ENCODE measurements around the gene ZC3H12C. TPM values are rescaled to one million over a fixed set of nuclear protein-coding genes. Genes with fewer than 3 reads are reported as not detected.

The ZC3H12C gene
- polyA plus RNA-seq, 3 donors: 6.4 to 8.5 (median 7.9) TPM

- no peak for DNase-seq
Measured at GRCh38 chr11:110075847-110076208, 17.4 kb upstream of the ZC3H12C start.

- no peak for DNase-seq
Measured at GRCh38 chr11:110076371-110076965, 16.7 kb upstream of the ZC3H12C start.

GRCh38 chr11:110077346-110077745 is 15.8 kb upstream of the ZC3H12C start:
- DNase-seq: no peak

GRCh38 chr11:110077831-110078325 is 15.3 kb upstream of the ZC3H12C start:
- DNase-seq: no peak

- no peak for DNase-seq
Measured at GRCh38 chr11:110078923-110079544, 14.2 kb upstream of the ZC3H12C start.

- no peak for DNase-seq
Measured at GRCh38 chr11:110079726-110080125, 13.5 kb upstream of the ZC3H12C start.

- DNase-seq: no peak
Measured at GRCh38 chr11:110081462-110082376, 11.5 kb upstream of the ZC3H12C start.

GRCh38 chr11:110082899-110083298 is 10.3 kb upstream of the ZC3H12C start:
- no peak for DNase-seq

GRCh38 chr11:110085255-110085838 is 7.8 kb upstream of the ZC3H12C start:
- no peak for DNase-seq

GRCh38 chr11:110086892-110087309 is 6.3 kb upstream of the ZC3H12C start:
- DNase-seq: no peak

- DNase-seq: no peak
Measured at GRCh38 chr11:110087812-110088534, 5.2 kb upstream of the ZC3H12C start.

- DNase-seq: no peak
Measured at GRCh38 chr11:110088535-110089344, 4.5 kb upstream of the ZC3H12C start.

GRCh38 chr11:110089617-110090282 is 3.4 kb upstream of the ZC3H12C start:
- no peak for DNase-seq

GRCh38 chr11:110090466-110091026 is 2.6 kb upstream of the ZC3H12C start:
- DNase-seq: no peak

- DNase-seq: no peak
Measured at GRCh38 chr11:110092111-110092514, 1.1 kb upstream of the ZC3H12C start.

GRCh38 chr11:110093407-110094297 is 460 bp downstream of the ZC3H12C start:
- DNase-seq: peak; percentile 67

- no peak for DNase-seq
Measured at GRCh38 chr11:110094298-110095285, 1.4 kb downstream of the ZC3H12C start.
